Measurements from ENCODE around the gene TCF12.
"Not testable (repeated sequence)": the region's sequence is repeated elsewhere in the genome, so short reads cannot be mapped to it uniquely, and the experiment has no call there.

TCF12 gene

DNA sequence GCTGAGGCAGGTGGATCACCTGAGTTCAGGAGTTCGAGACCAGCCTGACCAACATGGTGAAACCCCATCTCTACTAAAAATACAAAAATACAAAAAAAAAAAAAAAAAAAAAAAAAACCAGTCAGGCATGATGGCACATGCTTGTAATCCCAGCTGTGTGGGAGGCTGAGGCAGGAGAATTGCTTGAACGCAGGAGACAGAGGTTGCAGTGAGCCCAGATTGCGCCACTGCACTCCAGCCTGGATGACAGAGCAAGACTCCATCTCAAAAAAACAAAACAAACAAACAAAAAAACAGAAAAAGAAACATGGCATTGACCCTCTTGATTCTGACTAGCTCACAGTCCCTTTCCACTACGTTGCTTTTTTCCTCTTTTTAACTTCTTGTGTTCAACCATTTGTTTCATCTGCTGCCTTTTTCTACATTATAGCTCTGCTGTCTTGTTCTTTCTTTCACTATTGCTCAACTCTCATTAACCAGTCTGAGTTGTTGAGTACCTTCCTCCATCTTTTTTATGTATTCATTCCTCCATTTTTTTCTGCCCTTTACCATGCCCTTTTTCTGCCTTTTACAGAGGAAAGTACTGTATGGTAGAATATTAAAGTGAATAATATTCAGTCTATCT, 179.6 kb downstream of the TCF12 start:
- DNase-seq: not testable (repeated sequence)

DNA sequence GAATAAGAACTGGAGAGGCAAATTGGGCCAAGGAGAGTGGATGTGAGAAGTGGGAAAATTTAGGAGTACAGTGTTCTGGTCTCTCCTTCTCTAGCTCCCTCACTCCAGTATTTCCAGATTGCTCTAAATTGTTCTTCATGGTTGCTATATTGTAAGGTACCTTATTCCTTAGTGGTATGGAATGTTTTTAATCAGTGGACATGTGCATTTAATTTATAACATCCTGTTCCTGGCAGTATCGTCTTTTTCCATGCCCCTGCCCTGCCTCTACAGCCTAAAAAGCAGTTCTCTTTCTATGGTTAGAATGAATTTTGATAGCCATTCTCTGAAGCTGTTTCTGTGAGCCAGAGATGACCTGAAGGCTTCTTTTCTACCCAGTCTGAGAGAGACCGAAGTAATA, 180.5 kb downstream of the TCF12 start:
- no peak for DNase-seq

DNA sequence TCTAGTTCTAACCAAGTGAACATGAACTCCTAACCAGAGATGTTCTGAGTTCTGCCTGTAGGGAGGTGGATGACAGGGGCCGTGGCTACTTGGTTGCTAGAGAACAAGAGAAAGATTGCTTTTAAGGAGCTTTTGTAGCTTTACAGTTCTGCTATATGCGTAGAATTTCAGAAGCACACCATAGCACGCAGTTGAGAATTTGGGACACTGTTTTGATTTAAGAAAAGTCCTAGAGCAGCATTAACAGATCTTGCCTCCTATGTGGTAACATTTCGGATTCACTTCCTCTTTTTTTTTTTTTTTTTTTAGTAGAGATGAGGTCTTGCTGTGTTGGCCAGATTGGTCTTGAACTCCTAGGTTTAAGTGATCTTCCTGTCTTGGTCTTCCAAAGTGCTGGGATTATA, 181.7 kb downstream of the TCF12 start:
- no peak for DNase-seq

- DNase-seq: no peak
These were observed 184.4 kb downstream of the TCF12 start for GRCh38 chr15:57102858-57103257.

DNA sequence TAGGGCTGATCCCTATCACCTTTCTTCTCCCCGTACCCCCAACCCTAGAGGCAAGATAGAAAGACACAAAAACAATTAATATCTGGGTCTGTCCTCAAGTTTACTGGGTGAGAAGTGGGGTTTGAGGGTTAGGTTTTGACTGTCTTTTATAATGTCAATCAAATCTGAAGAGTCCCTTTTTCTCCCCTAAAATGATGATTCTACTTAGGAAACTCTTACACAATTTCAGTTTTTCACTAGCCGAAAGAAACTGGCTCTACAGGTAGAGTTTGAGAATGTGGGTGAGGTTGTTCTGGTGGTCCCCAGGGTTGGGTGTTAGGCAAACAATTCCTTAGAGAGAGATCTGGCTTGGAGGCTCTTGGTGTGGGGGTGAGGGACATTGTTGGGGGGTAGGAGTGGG, 189.9 kb downstream of the TCF12 start:
- no peak for DNase-seq

DNA sequence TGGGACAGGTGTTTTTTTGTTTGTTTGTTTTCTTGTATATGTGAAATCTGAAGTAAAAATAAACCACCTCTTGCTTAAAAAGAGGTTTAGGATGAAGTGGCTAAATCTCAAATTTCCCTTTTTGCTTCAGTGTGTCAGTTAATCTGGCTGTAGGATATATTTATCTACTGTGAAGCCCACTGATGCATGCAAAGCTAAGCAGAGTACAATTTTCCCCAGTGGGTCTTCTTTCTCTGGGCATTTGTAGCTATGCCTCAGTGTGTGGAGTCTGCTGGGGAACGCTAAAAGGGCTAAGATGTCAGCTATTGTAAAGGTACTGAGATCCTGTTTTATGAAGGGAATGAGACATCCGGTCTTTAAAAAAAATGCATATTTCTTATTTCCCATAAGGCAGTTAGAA, 190.6 kb downstream of the TCF12 start:
- no peak for DNase-seq

DNA sequence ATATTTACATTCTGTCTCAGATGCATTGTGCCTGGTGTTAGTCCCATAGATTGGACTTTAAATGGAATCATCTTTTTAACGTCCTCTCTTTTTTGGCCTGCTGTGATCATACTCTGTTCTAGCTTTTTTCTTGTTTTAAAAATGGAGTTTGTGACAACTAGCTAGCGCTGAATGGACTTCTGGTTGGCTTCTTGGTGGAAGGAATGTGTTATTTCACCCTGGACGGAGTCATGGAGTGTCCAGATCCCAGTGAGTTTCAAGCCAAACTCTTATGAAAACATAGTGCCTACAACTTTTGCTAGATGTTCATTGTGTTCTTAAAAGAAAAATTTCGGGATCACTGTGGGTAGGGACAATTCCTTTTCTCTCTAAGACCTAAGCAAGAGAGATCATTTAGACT, 192.6 kb downstream of the TCF12 start:
- DNase-seq: no peak

GRCh38 chr15:57112178-57112577, 193.7 kb downstream of the TCF12 start:
- DNase-seq: no peak

GRCh38 chr15:57114070-57114469, 195.6 kb downstream of the TCF12 start:
- no peak for DNase-seq

- DNase-seq: no peak
These were observed 199.8 kb downstream of the TCF12 start for GRCh38 chr15:57118013-57118799.

GRCh38 chr15:57122080-57122840, 203.8 kb downstream of the TCF12 start:
- DNase-seq: no peak

- no peak for DNase-seq
These were observed 205.6 kb downstream of the TCF12 start for GRCh38 chr15:57124036-57124435.

- no peak for DNase-seq
These were observed 210.6 kb downstream of the TCF12 start for GRCh38 chr15:57129064-57129463.

DNA sequence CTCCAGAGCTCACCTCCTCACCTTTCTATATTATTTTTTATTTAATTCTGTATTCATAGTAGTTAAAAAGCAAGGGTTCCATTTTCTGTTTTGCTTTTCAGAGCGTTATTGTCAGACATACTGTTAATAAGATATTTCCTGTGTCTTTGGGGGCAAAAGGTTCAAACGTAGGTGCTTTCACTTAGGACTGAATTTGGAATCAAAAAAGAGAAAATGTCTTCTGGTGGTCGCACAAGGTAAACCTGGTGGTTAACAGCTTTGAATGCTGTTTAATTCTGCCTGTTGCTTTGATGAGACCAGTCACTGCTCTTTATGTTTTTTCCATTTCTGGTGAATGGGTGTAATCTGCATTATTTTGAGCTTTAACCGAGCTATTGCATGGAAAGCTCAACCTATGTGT, 212.5 kb downstream of the TCF12 start:
- DNase-seq: no peak

DNA sequence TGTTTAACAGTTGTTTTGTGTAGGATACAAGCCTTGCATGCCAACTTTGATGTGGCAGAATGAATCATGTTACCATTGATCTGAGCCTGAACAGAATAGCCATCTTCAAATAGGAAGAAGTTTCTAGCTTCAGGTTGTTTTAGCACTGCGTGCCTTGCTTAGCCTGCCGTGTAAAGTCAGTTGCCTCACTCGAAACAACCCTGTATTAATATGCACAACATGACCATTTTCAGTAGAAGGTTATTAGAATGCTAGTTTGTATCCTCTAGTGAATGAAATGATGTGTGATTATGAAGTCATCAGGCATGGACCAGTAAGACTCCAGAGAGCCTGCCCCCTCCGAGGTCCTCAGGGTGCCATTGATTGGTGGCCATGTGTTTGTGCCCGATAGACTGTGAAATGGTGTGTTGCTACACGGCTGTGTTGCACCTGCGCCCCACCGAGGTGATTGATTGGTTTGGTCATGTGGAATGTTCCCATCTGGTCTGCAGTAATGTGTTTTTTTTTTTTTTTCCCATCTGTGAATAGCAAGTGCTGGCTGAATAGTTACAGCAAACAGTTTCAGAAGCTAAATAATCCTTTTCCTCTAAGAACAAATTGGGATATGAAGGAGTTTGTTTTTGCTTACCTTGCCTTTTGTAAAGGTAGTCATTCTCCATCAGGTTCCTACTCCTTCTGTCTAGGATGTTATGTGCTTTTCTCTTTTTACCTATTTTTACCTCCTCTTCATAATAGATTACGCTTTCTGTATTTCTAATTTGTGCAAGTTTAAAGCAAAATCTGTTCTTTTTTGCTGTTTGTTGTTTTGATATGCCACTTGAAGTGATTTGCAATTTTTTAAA, 214.9 kb downstream of the TCF12 start:
- peak; percentile 48 to 73 for DNase-seq

- peak in 1 of 2 experiments; percentile 7 for DNase-seq
These were observed 215.7 kb downstream of the TCF12 start for GRCh38 chr15:57134071-57134605.

DNA sequence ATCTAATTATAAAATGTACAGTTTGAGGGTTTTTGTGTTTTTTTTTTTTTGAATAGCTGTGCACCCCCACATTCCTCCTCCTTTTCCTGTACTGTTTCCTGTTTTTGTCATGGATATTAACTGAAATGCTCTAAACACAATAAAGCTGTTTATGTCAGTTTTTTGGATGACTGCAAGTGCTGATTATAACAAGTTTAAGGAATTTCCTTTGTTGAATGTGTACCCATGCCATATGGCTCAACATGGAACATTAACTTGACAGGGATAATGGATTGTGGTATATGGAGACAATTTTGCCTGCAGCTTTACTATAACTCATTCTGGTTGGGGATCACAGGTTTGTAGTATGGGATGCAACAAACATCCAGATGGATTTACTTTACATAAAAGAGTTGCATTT, 216.4 kb downstream of the TCF12 start:
- peak in 1 of 2 experiments; percentile 6 for DNase-seq

DNA sequence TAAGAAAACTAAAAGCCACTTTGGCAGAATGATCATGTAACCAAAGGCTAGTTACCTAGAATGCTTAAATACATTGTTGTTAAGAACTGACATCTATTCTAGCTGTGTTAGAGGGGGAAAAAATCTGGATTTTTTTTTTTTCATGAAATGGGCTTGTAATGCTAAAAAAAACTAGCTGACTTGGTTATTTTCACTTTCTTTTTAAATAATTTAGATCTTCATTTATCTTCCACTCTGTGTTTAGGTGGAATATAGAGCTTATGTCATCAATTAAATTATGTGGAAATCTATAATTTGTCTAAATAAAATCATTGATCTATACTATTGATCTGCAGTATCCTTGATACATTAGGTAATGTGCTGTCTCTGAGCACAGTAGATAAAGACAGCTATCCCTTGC, 217.4 kb downstream of the TCF12 start:
- no peak for DNase-seq

DNA sequence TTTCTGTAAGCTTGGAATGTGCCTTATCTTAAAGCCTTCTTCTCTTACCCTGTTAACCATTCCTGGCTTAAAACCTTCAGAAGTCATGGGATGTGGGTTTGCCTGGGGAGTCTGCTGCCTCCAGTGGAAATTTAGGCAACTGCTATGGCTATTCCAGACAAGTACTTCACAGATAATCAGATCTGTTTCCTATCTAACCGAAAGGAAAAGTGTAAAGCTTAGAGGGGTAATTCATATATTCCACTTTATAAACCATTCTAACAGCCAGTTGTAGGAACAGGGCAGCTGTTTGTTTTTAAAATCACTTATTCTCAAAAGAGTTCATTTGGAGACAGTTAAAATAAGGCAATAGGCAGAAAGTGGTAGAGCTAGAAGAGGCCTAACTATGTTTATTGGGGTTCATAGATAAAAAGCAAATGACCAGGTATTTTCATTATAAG, 219.9 kb downstream of the TCF12 start:
- peak; percentile 26 to 51 for DNase-seq

DNA sequence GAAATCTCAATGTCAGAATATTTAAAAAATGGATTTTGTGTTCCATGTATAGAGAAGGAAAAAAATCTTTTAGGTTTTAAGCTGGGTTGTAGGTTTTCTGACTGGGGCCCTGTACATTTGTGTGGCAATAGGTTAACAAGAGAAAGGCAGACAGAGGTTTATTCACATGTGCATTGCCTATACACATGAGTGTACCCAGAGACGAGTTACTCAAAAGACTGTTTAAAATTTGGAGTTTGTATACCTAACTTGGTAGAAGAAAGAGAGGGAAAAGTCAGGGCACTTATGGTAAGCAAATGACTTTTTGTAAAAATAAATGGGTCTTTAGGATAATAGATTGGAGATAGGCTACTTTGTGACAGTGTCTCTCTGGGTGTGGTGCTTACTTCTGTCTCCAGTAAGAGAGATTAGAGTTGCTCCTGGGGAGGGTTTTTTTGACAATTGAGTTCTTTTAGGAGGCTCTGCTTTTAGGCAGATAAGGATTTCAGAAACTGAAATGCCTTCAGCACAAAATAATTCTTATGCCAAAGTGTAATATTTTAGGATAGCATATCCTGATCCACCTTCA, 225.2 kb downstream of the TCF12 start:
- no peak for DNase-seq

- DNase-seq: no peak
These were observed 226.0 kb downstream of the TCF12 start for GRCh38 chr15:57144448-57144847.

- DNase-seq: peak; percentile 30 to 77
These were observed 228.2 kb downstream of the TCF12 start for GRCh38 chr15:57146506-57147201.

Measured in NCI-H526 (cell line).